Activated CD4-positive, alpha-beta T cell treated with anti-CD3 and anti-CD28 coated beads, Interleukin-2, amount 50 U/mL, for 4 hours (primary cell): Measurements from ENCODE around the gene CCDC9B.

Experiments
- DNase-seq, 2 experiments: peaks; one replicate each; pipeline ENCODE4 v3.0.0-alpha.2; 2020

CCDC9B gene

DNA sequence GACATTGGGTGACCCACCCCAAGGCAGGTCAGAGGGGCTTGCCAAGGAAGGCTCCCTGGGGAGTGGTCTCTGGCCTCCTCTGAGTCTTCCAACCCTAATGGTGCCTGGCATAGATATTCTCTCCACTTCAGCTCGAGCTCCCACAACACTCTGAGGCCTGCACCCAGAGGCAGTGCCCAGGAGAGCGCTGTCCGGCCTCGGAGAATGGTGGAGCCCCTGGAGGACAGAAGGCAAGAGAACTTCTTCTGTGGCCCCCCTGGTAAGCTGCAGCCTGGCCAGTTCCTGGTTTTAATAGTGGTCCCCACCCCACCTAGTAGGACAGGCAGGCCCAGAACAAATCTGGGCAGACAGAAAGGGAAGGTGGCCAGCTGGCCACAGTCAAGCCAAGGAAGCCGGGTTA, 24.3 kb upstream of the CCDC9B start:
- DNase-seq, result no peak

DNA sequence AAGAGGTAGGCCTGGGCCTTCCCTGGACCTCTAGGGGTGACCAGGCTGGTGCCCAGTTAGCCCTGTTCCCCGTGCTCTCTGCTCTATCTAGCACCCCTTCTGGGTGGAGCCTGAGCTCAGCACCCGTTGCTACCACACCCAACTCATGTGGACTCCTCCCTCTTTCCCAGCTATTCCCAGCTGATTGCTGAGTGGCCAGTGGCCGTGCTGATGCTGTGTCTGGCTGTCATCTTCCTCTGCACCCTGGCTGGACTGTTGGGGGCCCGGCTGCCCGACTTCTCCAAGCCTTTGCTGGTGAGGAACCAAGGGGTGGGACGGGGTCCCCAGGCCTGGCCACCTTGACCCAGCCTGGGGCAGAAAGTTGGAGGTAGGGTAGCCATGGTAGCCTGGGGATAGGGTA, 23.5 kb upstream of the CCDC9B start:
- DNase-seq, result no peak

DNA sequence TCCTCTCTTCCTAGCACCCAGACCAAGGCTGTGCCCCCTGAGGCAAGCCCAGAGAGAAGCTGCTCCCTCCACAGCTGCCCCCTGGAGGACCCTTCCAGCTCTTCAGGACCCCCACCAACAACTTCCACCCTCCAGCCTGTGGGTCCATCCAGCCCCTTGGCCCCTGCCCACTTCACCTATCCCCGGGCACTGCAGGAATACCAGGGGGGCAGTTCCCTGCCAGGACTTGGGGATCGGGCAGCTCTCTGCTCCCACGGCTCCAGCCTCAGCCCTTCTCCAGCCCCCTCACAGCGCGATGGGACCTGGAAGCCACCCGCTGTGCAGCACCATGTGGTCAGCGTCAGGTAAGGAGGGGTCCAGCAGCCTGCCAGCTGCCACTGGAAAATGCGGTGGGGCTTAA, 22.9 kb upstream of the CCDC9B start:
- no peak for DNase-seq

DNA sequence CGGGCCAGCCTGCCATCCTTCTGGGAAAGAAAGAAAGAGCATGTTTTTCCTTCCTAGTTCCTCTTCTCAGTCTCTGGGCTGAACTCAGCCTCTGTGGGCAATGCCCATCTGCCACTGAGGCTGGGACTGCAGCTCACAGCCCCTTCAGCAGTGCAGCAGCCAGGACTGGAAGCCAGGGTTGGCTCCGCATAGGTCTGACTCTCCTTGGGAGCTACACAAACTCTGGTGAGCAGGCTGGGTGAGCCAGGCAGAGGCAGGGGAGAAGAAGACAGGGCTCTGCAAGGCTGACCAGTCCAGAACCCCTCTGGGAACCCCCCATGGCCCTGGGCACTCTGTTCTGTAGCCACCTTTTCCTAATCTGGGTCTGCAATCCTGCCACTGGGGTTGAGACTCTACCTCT, 20.9 kb upstream of the CCDC9B start:
- DNase-seq, result no peak

DNA sequence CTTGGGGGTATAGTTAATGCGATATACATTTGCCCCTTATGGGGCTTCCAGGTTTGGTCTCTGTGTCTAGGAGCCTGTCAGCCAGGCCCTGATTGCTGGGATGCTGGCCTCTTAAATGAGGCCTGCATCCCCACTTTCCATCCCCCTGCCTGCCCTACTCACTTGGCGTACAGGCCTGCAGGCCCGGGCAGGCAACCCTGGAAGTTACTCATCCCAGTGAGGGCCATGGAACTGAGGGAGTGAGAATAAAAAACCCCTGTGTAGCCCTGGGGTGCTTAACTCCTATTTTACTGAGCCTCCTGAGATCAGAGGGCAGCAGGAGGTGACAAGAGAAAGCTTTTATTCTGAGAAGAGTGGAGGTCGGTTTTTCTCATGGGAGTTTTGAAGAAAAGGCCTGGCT, 19.3 kb upstream of the CCDC9B start:
- no peak for DNase-seq

DNA sequence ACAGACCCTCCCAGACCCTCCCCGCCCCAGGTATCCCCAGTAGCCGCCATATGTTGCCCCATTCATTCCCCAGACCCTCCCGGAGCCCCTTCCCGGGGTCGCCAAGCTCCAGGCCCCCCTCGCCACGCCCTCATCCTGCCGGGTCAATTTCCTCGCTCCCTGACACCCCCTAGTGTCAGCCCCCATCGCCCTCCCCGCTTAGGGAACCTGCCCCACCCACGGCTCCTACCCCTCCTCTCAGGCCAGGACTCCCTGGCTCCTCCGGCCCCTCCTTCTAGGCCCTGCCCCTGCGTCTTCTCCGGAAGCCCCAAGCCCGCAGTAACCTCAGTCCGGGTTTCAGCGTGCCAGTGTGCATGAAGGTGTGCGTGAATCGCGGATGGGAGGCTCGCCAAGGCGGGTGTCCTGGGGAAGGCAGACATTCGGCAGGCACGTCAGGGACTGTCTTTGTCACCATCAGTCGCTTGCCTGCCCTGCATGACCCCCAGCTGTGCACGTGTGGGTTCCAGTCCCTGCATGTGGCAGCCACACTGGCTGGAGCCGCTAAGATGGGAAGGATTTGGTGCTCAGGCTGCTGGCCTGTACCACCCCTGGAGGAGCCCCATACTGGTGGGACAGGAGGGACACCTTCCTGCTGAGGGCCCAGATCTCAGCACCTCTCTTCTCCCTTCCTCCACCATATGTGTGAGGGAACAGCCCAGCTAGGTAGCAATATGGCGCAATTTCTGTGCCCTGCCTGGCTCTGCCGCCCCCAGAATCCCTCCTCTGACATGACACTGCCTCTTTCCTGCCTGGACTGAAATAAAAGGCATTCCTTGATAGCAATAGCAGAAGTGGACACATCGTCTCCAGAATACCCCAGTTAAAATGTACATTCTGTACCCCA, 18.0 kb upstream of the CCDC9B start:
- no peak for DNase-seq

DNA sequence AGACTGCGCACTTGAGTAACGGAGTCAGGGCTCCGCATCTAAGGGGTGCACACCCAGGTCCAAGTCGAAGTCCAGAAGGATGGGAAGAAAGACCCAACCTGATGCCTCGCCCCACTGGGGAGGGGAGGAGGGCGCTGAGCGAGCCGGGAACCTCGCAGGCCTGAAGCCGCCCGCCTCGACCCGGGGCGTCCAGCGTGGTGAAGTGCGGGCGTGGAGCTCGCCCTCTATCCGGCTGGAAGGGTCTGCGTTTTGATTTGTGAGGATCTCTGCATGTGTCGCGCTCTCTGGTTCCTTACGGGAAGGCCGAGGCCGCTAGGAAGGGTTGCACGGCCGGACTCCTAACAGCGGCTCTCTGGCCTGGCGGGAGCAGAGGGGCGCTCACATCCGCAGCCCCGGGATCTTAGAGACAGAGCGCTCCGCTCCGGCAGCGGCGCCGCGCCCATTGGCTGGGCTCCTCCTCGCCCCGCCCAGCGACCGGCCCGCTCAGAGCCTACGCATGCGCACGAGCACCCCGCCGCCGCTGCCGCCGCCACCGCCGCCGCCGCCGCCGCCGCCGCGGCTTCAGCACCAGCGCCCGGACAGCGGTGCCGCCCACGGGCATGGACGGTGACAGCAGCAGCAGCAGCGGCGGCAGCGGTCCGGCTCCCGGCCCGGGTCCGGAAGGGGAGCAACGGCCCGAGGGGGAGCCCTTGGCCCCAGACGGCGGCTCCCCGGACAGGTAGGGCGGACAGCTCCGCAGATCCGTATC, 17.2 kb upstream of the CCDC9B start, which contains the start of gene DISP2:
Gene DISP2 (plus strand): TSS at position 497 of the 748 bp plus-strand sequence. CDS start 103 bp downstream, at position 600.
- peak; percentile 84 to 85 for DNase-seq

DNA sequence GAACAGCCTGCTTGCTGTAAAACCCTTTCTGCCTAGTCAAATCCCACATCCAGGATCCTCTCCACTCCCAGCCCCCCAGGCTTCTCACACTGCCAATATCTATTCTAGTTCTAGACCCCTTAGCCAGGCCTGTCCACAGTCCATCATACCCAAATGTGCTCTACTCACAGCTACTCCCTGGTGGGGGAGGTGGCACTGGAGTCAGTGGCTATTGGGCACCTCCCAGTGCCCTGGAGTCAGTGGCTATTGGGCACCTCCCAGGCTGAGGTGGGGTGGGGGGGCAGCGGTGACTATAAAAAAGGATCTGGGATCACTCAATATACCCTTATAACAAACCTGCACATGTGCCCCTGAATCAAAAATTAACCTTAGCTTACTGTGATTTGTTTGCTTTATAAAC, 16.5 kb upstream of the CCDC9B start:
- DNase-seq, result no peak

DNA sequence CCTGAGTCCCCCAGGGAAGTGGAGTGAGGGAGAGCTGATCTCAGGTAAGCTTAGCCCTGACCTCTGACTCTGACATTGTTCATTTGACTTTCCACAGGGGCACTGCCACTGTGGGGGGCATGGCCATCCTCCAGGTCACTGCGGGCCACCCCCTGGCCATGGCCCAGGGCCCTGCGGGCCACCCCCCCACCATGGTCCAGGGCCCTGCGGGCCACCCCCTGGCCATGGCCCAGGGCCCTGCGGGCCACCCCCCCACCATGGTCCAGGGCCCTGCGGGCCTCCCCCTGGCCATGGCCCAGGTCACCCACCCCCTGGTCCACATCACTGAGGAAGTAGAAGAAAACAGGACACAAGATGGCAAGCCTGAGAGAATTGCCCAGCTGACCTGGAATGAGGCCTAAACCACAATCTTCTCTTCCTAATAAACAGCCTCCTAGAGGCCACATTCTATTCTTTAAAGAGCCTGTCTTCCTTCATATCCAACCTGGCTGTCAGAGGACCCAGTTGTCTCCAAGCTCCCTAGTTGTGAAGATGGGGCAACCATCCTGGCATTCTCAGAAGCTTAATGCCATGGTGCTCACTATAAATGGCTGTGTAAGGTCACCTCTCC, 15.3 kb upstream of the CCDC9B start:
- DNase-seq, result no peak

DNA sequence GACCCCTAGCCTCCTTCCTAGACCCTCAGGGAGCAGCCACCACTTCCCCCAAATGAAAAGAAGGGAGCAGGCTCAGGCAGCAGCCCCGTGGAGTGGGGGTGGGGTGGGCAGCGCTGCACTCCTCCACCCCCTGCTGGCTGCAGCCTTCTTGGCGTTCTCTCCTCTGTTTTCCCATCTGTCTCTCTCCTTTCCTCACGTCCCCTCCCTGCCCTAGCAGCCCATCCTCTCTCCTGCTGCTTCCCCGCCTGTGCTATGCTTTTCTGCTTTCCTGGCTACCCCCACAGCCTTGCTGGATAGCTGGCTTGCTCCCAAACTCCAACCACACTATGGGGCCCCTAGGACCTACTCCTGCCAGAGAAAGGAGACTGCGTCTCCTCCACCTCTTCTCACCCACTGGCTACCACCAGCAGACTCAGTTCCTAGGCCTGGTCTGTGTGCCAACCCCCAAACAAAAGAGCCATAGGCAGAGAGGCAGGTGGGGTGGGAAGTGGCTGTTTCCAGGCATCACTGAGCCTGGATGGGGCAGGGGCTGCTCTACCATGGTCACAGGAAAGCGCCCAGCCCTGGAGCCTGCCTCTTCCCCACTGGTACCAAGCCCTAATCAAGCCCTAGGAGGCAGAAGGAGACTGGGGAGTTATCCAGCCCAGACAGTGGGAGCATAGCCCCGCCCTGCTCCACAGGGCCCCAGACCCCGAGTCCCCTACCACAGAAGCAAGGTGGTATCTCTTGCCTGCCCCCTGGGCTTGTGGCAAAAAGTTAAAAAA, 13.9 kb upstream of the CCDC9B start:
- no peak for DNase-seq

DNA sequence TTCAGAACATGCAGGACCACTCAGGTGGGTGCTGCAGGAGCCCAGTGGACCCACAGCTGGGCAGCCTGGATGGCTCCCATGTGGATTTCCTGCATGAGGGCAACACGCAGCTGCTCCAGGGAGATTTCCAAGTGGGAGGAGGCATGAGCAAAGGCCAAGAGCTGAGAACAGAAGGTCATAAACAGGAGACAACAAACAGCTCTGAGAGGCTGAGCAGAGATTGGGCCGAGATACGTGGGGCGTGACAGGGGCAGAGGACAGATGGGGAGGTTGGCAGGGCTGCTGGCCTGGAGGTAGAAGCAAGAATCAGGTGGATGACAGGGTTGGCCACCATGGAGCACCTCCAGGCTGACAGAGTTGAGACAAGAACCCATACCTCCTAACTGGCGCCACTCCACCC, 13.0 kb upstream of the CCDC9B start:
- DNase-seq, result no peak

DNA sequence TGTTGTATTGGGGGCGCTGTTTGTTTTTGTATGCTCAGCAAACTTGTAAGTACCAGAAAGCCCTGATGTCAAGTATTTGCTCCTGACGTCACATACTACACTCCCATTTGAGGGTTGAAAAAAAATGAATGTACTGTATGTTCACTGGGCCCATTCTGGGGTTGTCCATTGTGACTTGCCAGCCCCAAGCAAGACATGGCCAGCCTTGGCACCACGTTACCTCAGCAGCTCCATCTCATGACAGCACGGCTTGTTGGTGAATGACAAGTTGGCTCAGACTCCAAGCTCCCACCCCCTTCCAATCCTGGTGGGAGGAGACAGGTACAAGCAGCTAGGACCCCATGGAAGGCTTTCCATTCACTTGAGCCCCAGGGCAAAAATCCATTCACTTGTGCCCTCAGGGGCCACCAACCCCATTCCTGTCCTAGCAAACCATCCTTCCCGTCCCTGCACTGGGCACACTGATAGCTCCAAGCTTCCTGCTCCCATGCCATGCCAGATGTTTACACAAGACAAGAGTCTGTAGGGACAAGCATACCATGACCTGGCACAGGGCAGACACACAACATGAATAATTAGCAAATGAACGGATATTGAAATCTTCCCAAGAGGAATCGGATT, 11.7 kb upstream of the CCDC9B start:
- DNase-seq, result no peak

DNA sequence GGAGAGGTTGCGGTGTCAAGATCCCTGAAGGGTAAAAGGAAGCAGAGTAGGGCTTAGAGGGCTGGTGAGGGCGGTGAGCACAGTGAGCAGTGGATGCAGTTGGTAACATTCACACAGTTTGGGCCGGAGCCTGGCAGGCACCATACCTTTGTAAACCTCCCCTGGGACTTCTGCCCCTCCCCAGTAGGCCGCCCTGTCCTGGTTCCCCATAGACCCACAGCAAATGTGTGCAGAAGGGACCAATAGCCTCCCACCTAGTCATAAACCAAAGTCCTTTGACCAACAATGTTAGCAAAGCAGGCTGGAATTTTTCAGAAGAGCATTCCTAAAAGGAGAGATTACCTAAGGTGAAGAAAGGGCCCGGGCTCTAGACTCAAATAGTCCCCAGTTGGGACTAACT, 8.4 kb upstream of the CCDC9B start:
- no peak for DNase-seq

DNA sequence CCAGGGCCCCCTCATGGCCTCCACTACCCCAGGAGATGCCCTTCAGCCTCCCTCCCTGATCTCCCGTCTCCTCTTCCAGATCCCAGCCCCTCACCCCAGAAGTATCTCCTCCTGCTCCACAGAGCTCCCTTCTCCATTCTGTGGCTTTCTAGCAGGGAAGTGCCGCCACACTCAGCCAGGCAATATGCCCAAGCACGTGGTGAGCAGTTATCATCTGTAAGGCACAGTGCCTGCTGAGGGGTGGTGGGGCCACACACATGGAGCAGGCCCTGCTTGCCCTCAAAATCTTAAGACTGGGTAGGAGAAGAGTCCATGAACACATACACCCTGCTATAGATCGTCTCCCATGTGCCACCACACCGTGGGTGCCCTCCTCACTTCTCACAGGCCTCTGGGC, 7.7 kb upstream of the CCDC9B start:
- DNase-seq, result no peak

DNA sequence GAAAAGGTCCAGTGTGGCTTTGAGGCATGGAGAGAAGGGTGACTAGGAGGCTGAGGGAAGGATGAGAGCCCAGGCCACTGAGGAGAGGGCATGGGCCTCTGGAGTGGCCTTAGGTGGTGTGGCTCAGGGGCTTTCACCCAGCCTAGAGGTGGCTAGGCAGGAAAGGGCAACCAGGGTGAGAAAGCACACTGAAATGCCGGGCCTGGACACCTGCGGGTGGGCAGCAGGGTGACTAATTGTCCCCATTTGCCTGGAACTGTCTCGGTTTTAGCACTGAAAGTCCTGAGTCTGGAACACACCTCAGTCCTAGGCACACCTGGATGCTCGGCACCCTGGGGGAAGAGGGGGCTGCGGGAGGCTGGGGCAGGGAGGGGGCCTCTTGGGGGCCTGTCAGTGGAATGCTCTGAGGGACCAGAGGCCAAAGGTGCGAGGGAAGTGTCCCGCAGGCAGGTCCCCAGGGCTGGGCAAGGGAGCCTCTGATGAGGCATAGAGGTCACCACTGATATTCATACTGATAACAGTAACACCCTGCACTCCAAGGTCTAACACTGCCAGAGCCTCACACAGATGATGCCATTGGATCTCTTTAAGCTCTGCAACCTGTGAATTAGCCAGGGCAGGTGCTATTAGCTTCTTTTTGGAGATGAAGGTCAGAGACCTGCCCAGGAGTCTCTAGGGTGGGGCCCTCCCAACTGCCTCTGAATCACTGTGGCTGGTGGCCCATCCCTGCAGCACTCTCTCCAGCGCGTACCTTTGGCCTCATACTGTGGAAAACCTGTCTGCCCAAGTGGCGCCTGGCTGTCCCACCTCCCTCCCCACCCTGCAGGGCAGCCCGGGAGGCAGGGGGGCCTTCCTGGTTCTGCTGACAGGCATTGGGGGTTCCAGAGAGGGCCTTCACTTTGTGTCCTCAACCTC, 7.1 kb upstream of the CCDC9B start:
- DNase-seq, result no peak

DNA sequence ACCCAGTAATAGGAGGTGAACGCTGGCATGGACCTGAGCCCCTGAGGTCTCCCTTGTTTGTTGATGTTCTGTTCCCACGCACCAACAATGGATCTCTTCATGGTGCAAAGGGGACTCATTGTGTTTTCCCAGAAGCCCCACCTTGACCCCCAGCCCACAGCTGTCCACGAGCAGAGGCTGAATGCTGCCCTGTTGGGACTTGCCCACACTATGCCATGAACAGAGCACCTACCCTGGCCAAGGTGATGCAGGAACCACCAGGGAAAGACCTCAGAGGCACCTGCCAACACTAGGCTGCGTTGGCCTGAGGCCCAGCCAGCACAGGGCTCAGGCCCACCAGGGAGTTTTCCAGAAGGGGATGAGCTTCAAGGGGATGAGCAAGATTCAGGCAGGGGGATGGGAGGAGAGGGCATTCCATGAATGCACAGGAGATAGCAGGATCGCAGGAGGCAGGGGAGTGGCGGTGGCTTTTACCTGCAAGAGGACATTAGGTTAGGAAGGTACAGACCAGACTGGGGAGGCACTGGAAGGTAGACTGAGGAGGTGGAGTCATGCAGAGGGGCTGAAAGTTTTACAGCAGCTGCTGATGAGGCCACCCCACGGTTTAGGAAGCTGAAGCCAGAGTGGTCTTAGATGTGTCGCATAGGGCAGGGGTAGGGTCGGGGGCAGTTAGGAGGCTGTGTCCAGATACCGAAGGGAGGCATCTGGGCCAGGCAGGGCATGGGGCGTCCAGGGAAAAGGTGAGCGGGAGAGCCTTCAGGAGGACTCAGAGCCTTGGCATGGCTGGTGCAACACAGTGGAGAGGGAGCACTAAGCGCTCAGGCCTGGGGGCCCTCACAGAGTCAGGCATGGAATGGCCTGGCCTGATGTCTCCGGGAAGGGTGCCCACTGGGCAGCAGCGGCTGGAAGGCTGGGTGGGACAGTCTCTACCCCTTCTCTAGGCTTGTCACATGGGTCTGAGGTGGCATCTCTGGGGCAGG, 6.1 kb upstream of the CCDC9B start:
- no peak for DNase-seq

DNA sequence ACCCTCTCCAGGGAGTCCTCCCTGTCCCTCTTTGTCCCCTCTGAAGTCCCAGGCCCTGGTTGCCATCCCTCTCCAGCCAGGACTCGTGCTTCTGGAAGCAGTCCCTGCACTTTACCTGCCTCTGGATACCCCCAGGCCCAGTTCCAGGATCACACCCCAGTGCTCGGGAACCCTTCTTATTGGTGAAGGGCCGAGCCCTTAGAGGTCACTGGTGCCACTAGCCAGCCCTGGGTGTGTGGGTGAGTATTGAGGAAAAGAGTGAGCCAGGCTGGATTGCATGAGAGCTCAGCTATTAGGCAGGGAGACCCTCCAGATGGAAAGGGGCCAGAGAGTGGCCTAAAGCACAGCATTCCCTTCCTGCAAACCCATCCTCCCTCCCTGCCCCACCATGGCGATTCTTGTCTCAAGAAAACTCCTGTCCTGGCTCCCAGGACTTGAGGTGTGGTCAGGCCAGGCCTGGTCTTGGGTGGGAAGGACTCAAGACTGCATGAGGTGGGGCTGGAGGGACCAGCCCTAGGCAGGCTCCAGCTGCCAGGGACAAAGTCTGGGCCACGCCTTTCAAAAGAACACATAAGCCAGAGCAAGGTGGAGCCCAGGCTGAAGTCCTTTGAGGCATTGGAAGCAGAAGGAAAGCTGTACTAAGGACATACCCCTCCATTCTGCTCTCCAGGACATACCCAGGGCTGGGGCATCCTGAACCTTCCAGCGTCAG, 5.3 kb upstream of the CCDC9B start:
- no peak for DNase-seq

DNA sequence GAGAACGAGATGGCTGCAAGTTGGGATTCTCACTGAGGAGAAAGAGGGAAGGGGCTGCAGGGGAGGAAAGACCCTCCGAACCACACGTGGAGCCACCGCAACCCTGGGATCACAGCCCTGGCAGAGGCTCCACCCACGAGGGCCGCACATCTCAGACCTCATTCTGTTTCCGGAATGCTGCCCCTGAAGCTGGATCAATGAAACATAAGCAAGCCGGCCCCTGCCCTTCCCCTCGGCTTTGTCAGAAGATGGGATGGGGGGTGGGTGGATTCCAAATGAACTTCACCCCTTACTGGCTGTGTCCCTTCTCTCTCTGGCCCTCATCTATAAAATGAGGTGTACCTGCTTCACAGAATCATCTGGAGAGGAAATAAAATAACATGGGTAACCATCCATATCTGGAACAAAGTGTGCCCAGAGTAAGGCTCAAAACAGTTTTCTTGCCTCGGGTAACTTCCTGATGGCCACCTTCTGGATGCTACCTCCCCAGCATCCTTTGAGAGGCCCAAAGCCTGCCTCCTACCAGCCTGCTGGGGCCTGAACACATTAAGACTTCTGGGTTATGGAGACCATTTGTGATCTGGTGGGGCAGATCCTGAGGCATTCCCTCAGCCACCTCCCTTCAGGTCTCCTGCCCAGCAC, 4.6 kb upstream of the CCDC9B start:
- no peak for DNase-seq

DNA sequence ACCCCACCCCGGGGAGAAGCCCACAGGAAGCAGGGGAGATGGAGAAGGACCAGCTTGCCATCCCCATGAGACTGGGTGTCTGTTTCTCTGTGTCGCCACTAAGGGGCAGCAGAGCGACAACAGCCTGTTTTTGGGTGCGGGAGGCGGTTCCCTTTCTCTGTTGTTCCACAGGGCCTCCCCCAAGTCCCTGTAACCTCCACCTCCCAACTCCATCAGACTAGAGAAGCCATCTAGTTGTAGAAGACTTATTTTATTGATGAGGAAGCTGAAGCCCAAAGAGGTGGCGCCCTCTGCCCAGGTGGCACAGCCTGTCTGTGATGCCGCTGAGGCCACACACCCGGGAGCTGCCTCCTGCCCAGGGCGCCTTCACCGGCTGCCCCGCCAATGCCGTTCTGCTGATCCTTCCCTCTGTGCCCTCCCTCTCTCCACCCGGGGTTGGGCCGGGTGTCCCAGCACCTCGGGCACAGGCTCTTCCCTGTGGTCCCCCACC, 3.9 kb upstream of the CCDC9B start:
- peak; percentile 61 to 65 for DNase-seq
